ENCODE measurements around the gene PLEKHF1. TPM values are rescaled to one million over a fixed set of nuclear protein-coding genes. Genes with fewer than 3 reads are reported as not detected.

Gene PLEKHF1
- total and polyA plus RNA-seq, 2 experiments from 2014 or later, result 10.1 to 25.1 TPM

GRCh38 chr19:29658221-29658991, 6.9 kb upstream of the PLEKHF1 start:
- no peaks in the 10 kb centered on the region for H3K79me2 ChIP-seq (replicated peaks; ENCODE audit: insufficient read depth)
- Mint-ChIP-seq H3K4me3 (no peak overlapping the region), H3K4me1 (0 out of 3 replicates have a peak, but pooled peaks cover 2% of the 10 kb centered on the region), H3K27ac (peak overlapping the region; percentile 9; the same call in 1 of the 2 replicates), H3K9me3 (peaks cover 7% of the 10 kb centered on the region), H3K36me3 (ENCODE audit: low read depth) (no peaks in the 10 kb centered on the region), H3K27me3 (ENCODE audit: insufficient read depth, low read depth, poor library complexity) (no peaks in the 10 kb centered on the region)
- H2AFZ ChIP-seq, result no peak overlapping the region
- H4K20me1 ChIP-seq (replicated peaks; ENCODE audit: insufficient read depth), result no peaks in the 10 kb centered on the region
- no peaks in the 10 kb centered on the region for H3K9me2 ChIP-seq (ENCODE audit: insufficient read depth)
- no peak overlapping the region for H3K27ac ChIP-seq (ENCODE audit: low read depth)
- H3K27me3 ChIP-seq (ENCODE audit: insufficient read depth), result no peaks in the 10 kb centered on the region
- no peaks in the 10 kb centered on the region for H3K4me1 ChIP-seq (ENCODE audit: insufficient read depth)
- no peaks in the 10 kb centered on the region for H3F3A ChIP-seq (replicated peaks; ENCODE audit: low read depth)
- no peaks in the 10 kb centered on the region for H3K36me3 ChIP-seq (ENCODE audit: insufficient read depth)
- no peak for ATAC-seq
- TF ChIP-seq ZNF114 (CRISPR knock-in tag; IDR thresholded peaks at IDR 0.05), result no peak
- TF ChIP-seq EZH2phosphoT487 (IDR thresholded peaks at IDR 0.05; ENCODE audit: unreplicated experiment), result no peak
- no peak for TF ChIP-seq ZNF331 (CRISPR knock-in tag; IDR thresholded peaks at IDR 0.05; ENCODE audit: low read depth)
- H3K4me2 ChIP-seq, result no peak overlapping the region
- no peak for DNase-seq (ENCODE audit: low spot score)
- H3K4me3 ChIP-seq, result no peak overlapping the region

- Histone ChIP-seq H2AFZ (no peak overlapping the region), H3K27ac (ENCODE audit: low read depth) (no peak overlapping the region)
- H3K4me1 Mint-ChIP-seq, result peaks cover 7% of the 10 kb centered on the region
These were observed 4.4 kb upstream of the PLEKHF1 start for GRCh38 chr19:29660835-29661234.

More at GRCh38 chr19:29660835-29661234, 4.4 kb upstream of the PLEKHF1 start:
- Histone ChIP-seq H3K9me2 (ENCODE audit: insufficient read depth) (no peaks in the 10 kb centered on the region), H3K79me2 (replicated peaks; ENCODE audit: insufficient read depth) (no peaks in the 10 kb centered on the region), H3F3A (replicated peaks; ENCODE audit: low read depth) (0 out of 2 replicates have a peak, but pooled peaks cover 2% of the 10 kb centered on the region), H4K20me1 (replicated peaks; ENCODE audit: insufficient read depth) (no peaks in the 10 kb centered on the region), H3K27me3 (ENCODE audit: insufficient read depth) (no peaks in the 10 kb centered on the region), H3K4me2 (no peak overlapping the region), H3K4me3 (no peak overlapping the region), H3K4me1 (ENCODE audit: insufficient read depth) (no peaks in the 10 kb centered on the region), H3K36me3 (ENCODE audit: insufficient read depth) (no peaks in the 10 kb centered on the region)
- Mint-ChIP-seq H3K27me3 (ENCODE audit: insufficient read depth, low read depth, poor library complexity) (peaks cover 6% of the 10 kb centered on the region), H3K36me3 (ENCODE audit: low read depth) (no peaks in the 10 kb centered on the region), H3K9me3 (no peaks in the 10 kb centered on the region), H3K27ac (no peak overlapping the region), H3K4me3 (no peak overlapping the region)
- no peak for TF ChIP-seq NANOG (IDR thresholded peaks at IDR 0.05; ENCODE audit: borderline replicate concordance)
- TF ChIP-seq, protein P1, sequence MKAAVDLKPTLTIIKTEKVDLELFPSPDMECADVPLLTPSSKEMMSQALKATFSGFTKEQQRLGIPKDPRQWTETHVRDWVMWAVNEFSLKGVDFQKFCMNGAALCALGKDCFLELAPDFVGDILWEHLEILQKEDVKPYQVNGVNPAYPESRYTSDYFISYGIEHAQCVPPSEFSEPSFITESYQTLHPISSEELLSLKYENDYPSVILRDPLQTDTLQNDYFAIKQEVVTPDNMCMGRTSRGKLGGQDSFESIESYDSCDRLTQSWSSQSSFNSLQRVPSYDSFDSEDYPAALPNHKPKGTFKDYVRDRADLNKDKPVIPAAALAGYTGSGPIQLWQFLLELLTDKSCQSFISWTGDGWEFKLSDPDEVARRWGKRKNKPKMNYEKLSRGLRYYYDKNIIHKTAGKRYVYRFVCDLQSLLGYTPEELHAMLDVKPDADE (IDR thresholded peaks at IDR 0.05), result no peak
- no peak for TF ChIP-seq JUNB (IDR thresholded peaks at IDR 0.05; ENCODE audit: unreplicated experiment)
- TF ChIP-seq, protein P2, sequence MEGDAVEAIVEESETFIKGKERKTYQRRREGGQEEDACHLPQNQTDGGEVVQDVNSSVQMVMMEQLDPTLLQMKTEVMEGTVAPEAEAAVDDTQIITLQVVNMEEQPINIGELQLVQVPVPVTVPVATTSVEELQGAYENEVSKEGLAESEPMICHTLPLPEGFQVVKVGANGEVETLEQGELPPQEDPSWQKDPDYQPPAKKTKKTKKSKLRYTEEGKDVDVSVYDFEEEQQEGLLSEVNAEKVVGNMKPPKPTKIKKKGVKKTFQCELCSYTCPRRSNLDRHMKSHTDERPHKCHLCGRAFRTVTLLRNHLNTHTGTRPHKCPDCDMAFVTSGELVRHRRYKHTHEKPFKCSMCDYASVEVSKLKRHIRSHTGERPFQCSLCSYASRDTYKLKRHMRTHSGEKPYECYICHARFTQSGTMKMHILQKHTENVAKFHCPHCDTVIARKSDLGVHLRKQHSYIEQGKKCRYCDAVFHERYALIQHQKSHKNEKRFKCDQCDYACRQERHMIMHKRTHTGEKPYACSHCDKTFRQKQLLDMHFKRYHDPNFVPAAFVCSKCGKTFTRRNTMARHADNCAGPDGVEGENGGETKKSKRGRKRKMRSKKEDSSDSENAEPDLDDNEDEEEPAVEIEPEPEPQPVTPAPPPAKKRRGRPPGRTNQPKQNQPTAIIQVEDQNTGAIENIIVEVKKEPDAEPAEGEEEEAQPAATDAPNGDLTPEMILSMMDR (conservative IDR thresholded peaks at IDR 0.05; ENCODE audit: low read depth in 2 of 2), result no peak
- no peak for TF ChIP-seq ZNF114 (CRISPR knock-in tag; IDR thresholded peaks at IDR 0.05)
- TF ChIP-seq ZNF331 (CRISPR knock-in tag; IDR thresholded peaks at IDR 0.05; ENCODE audit: low read depth), result no peak
- no peak for TF ChIP-seq REST (IDR thresholded peaks at IDR 0.05; ENCODE audit: unreplicated experiment)
- no peak for TF ChIP-seq CREB1 (CRISPR knock-in tag; IDR thresholded peaks at IDR 0.05; ENCODE audit: low read depth)
- no peak for TF ChIP-seq EZH2 (IDR thresholded peaks at IDR 0.05; ENCODE audit: low read depth, unreplicated experiment)
- TF ChIP-seq EZH2phosphoT487 (IDR thresholded peaks at IDR 0.05; ENCODE audit: unreplicated experiment), result no peak
- TF ChIP-seq STAT1 (IDR thresholded peaks at IDR 0.05; ENCODE audit: unreplicated experiment), result no peak
- no peak for DNase-seq (ENCODE audit: low spot score)
- no peak for ATAC-seq

Measured in GM23338 (cell line).